ENCODE results near the gene MORN2.

Gene MORN2

DNA sequence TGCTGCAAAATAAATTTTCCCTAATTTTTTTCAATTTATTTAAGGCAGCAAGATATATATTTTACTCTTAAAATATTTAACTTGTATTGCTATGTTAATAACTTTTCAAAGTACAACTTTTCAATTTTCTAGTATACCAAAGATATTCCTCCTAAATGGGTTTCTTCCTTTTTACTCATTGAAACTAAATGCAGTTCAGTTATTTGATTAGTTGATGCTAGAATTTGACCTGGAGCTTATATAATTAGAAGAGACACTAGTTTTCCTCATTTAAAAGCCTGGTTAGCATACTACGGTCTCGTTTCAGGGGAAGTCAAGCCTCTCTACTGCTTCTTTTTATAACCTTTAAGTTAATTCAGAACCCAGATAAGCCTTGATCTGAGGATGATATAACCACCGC lies 13.8 kb downstream of the MORN2 start, which contains the start of gene ARHGEF33:
TSS of gene ARHGEF33 (plus strand) at position 301 of the 400 bp plus-strand sequence. CDS start 29,573 bp downstream, outside the sequence.
- no peak for DNase-seq (ENCODE audit: low read depth in 2 of 2)

- DNase-seq (ENCODE audit: low read depth in 2 of 2), result no peak
Measured at GRCh38 chr2:38892819-38893218, 17.0 kb downstream of the MORN2 start.

DNA sequence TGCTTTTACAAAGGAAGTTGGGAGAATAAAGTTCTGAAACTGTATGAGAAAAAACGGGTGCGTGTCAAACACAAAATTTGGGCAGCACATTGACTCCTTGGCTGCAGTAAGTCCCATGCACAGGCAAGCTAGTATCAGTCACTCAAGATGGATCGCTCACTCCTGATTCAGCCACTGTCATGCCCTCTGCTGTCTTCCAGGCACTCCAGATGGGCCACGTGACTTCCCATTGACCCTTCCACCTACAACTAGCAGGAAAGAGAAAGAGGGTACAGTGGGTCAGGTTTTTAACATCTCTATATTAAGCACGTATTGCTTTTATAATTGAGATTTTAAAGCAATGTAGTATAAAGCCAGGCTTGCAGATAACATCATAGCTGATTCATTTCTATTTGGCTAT lies 22.5 kb downstream of the MORN2 start:
- no peak for DNase-seq (ENCODE audit: low read depth in 2 of 2)

GRCh38 chr2:38900726-38901125 lies 24.9 kb downstream of the MORN2 start:
- DNase-seq (ENCODE audit: low read depth in 2 of 2), result no peak

DNA sequence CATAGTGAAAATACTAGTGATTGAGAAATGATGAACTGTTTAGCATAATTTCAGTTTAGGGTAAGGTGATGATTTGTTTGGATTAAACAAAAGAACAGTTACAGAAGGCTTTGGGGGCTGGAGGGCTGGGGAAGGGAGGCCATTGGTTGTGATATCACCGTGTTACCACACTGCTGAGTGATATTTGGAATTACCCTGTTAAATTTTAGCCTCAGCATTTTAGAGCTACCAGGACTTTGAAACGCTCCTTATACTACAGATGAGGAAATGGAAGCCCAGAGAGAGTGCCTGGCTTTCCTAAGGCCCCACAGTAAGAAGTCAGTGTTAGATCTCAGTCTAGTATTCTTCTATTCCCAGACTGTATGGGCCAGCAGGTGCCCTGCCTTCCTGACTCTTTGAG lies 29.5 kb downstream of the MORN2 start:
- DNase-seq (ENCODE audit: low read depth in 2 of 2), result no peak

DNA sequence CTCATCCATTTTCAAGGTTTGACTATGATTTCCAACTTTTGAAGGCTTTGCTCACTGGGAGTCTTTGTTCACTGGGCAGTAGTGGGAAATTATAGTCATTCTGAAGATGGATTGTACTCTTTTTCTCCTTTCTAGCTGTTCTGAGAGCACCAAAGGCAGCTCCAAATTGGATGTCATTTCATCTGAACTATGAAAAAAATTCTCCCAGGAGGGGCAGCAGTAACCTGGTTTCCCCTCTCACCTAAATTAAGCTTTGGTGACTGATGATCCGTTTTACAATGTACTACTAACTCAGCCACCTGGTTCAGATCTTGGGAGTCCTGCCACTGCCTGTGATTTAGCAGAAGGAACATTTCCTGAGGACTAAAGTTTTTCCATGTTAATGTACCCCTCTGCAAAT lies 31.5 kb downstream of the MORN2 start:
- no peak for DNase-seq (ENCODE audit: low read depth in 2 of 2)

DNA sequence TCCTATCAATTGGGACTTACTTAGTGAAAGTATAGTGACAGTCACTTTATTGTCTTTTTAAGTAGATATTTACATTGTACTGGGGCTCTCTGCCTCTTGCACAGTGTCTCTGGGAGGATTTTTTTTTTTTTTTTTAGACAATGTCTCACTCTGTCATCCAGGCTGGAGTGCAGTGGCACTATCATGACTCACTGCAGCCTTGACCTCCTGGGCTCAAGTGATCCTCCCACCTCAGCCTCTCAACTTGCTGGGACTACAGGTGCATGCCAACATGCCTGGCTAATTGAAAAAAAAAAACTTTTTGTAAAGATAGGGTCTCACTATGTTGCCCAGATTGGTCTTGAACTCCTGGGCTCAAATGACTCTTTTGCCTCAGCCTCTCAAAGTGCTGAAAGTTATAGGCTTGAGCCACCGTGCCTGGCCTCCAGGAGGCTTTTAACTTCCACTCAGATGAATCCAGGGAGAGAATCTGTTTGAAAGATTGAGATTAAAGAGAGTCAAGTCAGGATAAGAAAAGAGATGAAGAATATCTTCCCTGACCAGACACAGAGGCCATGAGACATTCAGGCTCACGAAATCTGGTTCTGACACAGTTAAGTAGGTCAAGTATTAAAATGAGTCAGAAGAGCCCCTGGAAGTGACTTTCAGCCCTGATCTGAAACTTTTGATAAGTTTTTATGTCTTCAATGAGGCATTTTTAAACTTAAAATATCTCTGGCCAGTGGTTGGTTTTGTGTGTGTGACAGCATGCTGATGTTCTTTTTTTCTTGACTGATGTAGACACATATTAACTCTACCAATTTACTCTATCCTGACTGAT lies 32.2 kb downstream of the MORN2 start:
- DNase-seq (ENCODE audit: low read depth in 2 of 2), result no peak

DNA sequence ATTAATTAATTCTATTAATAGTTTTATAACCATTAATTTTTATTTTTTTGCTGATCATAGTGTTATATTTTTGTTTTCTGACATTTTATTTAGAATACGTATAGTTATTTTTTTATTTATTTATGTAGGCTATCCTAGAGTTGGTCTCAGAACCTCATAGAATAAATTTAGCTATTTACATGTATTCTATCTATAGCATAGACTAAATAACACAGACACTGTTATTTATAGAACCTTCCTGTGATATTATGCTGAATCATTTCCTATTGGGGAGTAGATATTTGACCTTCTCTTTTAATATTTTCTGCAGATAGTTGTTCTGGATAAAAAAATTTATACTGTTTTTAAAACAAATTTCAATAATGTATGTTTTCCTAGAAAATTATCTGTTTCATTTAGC lies 34.1 kb downstream of the MORN2 start:
- DNase-seq (ENCODE audit: low read depth in 2 of 2), result no peak

DNA sequence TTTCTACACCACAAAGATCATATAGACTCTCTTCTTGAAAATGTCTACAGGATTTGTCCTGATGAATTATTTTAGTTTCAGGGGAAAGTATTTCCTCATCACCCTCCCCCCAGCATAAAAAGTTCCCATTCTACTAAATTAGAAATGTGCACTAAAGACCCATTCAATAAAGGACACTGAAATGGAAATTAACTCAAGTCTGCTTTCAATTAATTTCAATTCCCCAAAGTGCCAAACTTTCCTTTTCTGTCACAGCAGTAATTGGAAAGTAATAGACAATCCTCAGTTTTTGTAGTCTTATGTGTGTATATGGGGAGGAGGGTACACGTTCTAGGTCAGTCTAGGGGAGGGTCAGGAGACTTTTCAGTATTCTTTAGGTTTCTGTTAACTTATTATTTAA lies 35.4 kb downstream of the MORN2 start:
- DNase-seq (ENCODE audit: low read depth in 2 of 2), result no peak

DNA sequence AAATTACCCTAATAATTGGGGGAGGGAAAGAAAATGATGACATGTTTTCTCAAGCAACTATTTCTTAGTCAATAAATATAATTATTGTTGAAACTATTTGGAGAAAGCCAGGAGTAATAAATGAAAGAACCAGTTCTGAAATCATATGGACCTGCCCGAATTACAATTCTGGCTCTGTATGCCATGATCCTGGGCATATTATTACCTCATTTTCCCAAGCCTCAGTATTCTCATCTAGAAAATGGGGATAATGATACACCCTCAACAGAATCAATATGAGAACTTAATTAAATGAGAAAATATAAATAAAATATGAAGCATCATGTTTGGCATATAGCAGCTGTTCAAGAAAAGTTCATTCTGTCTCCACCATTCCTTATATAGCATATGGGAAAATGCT lies 36.8 kb downstream of the MORN2 start:
- no peak for DNase-seq (ENCODE audit: low read depth in 2 of 2)

DNA sequence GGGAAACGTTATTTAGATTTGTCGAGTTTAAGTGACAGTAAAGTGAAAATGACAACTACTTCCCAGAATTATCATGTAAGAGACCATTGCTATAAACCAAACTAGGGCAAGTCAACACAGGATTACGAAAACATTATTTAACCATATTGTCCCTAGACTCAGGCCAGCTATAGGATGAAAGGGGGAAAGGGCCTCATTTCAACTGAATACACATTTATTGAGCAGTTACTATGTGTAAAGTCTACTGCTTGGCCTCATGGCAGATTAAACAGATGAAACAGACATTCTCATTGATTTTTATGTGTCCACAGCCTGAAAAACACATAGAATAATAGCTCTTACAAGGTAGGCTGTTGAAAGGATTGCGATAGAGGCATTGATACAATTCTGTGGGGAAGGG lies 46.6 kb downstream of the MORN2 start:
- no peak for DNase-seq (ENCODE audit: low read depth in 2 of 2)

- DNase-seq (ENCODE audit: low read depth in 2 of 2), result no peak
Measured at GRCh38 chr2:38922902-38923301, 47.1 kb downstream of the MORN2 start.

DNA sequence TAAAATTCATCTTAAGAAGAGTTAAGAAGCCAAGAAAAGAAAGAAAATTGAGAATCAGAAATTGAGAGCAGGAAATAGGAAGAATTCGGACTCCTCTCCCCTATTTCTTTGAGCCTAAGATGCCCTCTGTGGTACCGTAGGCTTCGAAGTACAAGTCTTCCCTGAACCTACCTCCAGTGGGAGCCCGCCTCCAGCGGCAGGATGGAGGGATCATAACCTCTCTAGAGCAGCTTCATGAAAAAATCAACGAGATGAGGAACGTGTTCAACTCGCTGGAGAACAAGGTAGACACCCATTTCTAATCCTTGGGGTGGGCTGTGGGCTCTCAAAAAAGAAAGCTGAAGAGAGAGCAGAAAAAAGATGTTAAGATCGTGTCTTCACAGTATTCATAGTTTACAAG lies 50.2 kb downstream of the MORN2 start:
- no peak for DNase-seq (ENCODE audit: low read depth in 2 of 2)

- DNase-seq (ENCODE audit: low read depth in 2 of 2), result no peak
Measured at GRCh38 chr2:38930600-38930999, 54.8 kb downstream of the MORN2 start.

Measured in stimulated activated CD8-positive, alpha-beta memory T cell treated with anti-CD3 and anti-CD28 coated beads, Interleukin-7, amount 100 ng/mL, for 1 hour (primary cell).